Measurements from ENCODE around the gene IGFN1.

- TF ChIP-seq CTCF (IDR thresholded peaks at IDR 0.05), result no peak
- no peak for TF ChIP-seq POLR2AphosphoS5 (IDR thresholded peaks at IDR 0.05)
- no peak for TF ChIP-seq POLR2A (IDR thresholded peaks at IDR 0.05)
These were observed 45.5 kb upstream of the IGFN1 start for GRCh38 chr1:201145132-201145531.
